K562 (cell line): ENCODE results near the gene CEP95. TPM values are rescaled to one million over a fixed set of nuclear protein-coding genes. Genes with fewer than 3 reads are reported as not detected.
A peak's percentile ranks its signal among the peaks of the same experiment; 100 is the strongest.

Experiments used
- ATF3 ChIP-seq, 2 experiments: fragments of 450-650 bp in 1 of 2; sonication (generic) in 1 of 2; formaldehyde crosslinking in 1 of 2; IDR thresholded peaks in 1 of 2; conservative IDR thresholded peaks in 1 of 2; 2 replicates each; pipeline versions ENCODE4 v1.6.1 to v1.8.1; 2016 to 2023; ENCODE audit warnings: mild to moderate bottlenecking in 2 of 2, moderate library complexity in 2 of 2, inconsistent platforms in 1 of 2, missing genetic modification reagents in 1 of 2
- COPS2 ChIP-seq: fragments of 450-650 bp; conservative IDR thresholded peaks from 2 replicates; pipeline ENCODE4 v1.6.1; 2016; ENCODE audit warnings: mild to moderate bottlenecking, moderate library complexity
- CSDE1 ChIP-seq, 2 experiments: fragments of 450-650 bp; IDR thresholded peaks; 2 replicates each; pipeline ENCODE4 v1.6.1; 2016; ENCODE audit warnings: mild to moderate bottlenecking in 1 of 2
- FOXJ2 ChIP-seq: fragments of 200-800 bp; sonication (Bioruptor generic); IDR thresholded peaks from 2 replicates; pipeline ENCODE4 v1.6.1; 2016; ENCODE audit warnings: missing genetic modification characterization, missing compliant biosample characterization
- FOXJ3 ChIP-seq: sonication (generic); formaldehyde crosslinking; IDR thresholded peaks from 2 replicates; pipeline ENCODE4 v1.4.0; 2020; ENCODE audit warnings: mild to moderate bottlenecking, missing genetic modification reagents
- FOXP1 ChIP-seq: sonication (generic); formaldehyde crosslinking; IDR thresholded peaks from 2 replicates; pipeline ENCODE4 v1.8.0; 2022; ENCODE audit warnings: mild to moderate bottlenecking, missing genetic modification reagents
- HDAC3 ChIP-seq: fragments of 450-650 bp; IDR thresholded peaks from 2 replicates; pipeline ENCODE4 v1.6.1; 2018; ENCODE audit warnings: borderline replicate concordance, mild to moderate bottlenecking, moderate library complexity; ENCODE audit not compliant: partially characterized antibody
- ILF3 ChIP-seq: fragments of 450-650 bp; IDR thresholded peaks from 2 replicates; pipeline ENCODE4 v1.6.1; 2018; ENCODE audit warnings: antibody characterized with exemption, mild to moderate bottlenecking, moderate library complexity, borderline replicate concordance
- LCOR ChIP-seq: sonication (generic); formaldehyde crosslinking; IDR thresholded peaks from 2 replicates; pipeline ENCODE4 v1.8.0; 2022; ENCODE audit warnings: mild to moderate bottlenecking, missing genetic modification reagents
- MECOM ChIP-seq: fragments of 250-450 bp; sonication (Bioruptor Pico); IDR thresholded peaks from 2 replicates; pipeline ENCODE4 v1.8.0; 2022; ENCODE audit warnings: inconsistent platforms
- NCOA2 ChIP-seq, 2 experiments: fragments of 450-650 bp; IDR thresholded peaks; 2 replicates each; pipeline ENCODE4 v1.6.1; 2018; ENCODE audit warnings: mild to moderate bottlenecking in 2 of 2, moderate library complexity in 1 of 2; ENCODE audit not compliant: partially characterized antibody in 2 of 2
- PCBP2 ChIP-seq: fragments of 200-400 bp; formaldehyde crosslinking; IDR thresholded peaks from 2 replicates; pipeline ENCODE4 v1.6.1; 2018; ENCODE audit warnings: low read length, low read depth, mild to moderate bottlenecking, moderate library complexity; ENCODE audit not compliant: poor library complexity, severe bottlenecking
- POLR2AphosphoS2 ChIP-seq: IDR thresholded peaks from 2 replicates; pipeline ENCODE4 v1.6.1; 2012; ENCODE audit warnings: low read length, improper control_type of control experiment
- POU5F1 ChIP-seq: fragments of 150-350 bp; IDR thresholded peaks from 2 replicates; pipeline ENCODE4 v1.6.1; 2014; ENCODE audit warnings: borderline replicate concordance, low read length, low read depth, mild to moderate bottlenecking; ENCODE audit not compliant: partially characterized antibody
- PPARD ChIP-seq: fragments of 250-450 bp; sonication (Bioruptor Pico); IDR thresholded peaks from 2 replicates; pipeline ENCODE4 v1.8.0; 2022; ENCODE audit warnings: inconsistent platforms, mild to moderate bottlenecking, moderate library complexity
- RBM14 ChIP-seq: fragments of 200-400 bp; formaldehyde crosslinking; IDR thresholded peaks from 2 replicates; pipeline ENCODE4 v1.6.1; 2018; ENCODE audit warnings: low read depth, mild to moderate bottlenecking, low read length, moderate library complexity, borderline replicate concordance; ENCODE audit not compliant: insufficient read depth
- SOX6 ChIP-seq: fragments of 450-650 bp; IDR thresholded peaks from 2 replicates; pipeline ENCODE4 v1.6.1; 2014; ENCODE audit warnings: mild to moderate bottlenecking
- STAG1 ChIP-seq: sonication (generic); formaldehyde crosslinking; IDR thresholded peaks from 2 replicates; pipeline ENCODE4 v1.5.0; 2020; ENCODE audit warnings: missing genetic modification reagents, borderline replicate concordance
- SUPT5H ChIP-seq: fragments of 450-650 bp; IDR thresholded peaks from 2 replicates; pipeline ENCODE4 v1.6.1; 2016
- TCF7L2 ChIP-seq: fragments of 150-350 bp; IDR thresholded peaks from 2 replicates; pipeline ENCODE4 v1.6.1; 2016; ENCODE audit warnings: low read depth, mild to moderate bottlenecking, low read length, moderate library complexity
- XRCC3 ChIP-seq: fragments of 450-650 bp; IDR thresholded peaks from 2 replicates; pipeline ENCODE4 v1.6.1; 2017; ENCODE audit warnings: mild to moderate bottlenecking, moderate library complexity
- ZBTB5 ChIP-seq: fragments of 450-650 bp; IDR thresholded peaks from 2 replicates; pipeline ENCODE4 v1.6.1; 2017; ENCODE audit warnings: antibody characterized with exemption
- ZNF121 ChIP-seq: sonication (generic); formaldehyde crosslinking; conservative IDR thresholded peaks from 2 replicates; pipeline ENCODE4 v1.8.0; 2022; ENCODE audit warnings: missing genetic modification reagents
- ZNF184 ChIP-seq: sonication (generic); formaldehyde crosslinking; IDR thresholded peaks from 2 replicates; pipeline ENCODE4 v1.5.0; 2020; ENCODE audit warnings: missing genetic modification reagents
- ZNF263 ChIP-seq: sonication (generic); formaldehyde crosslinking; IDR thresholded peaks from 2 replicates; pipeline ENCODE4 v1.8.0; 2022; ENCODE audit warnings: mild to moderate bottlenecking, missing genetic modification reagents, borderline replicate concordance
- ZNF511 ChIP-seq: sonication (generic); formaldehyde crosslinking; IDR thresholded peaks from 2 replicates; pipeline ENCODE4 v1.8.0; 2022; ENCODE audit warnings: mild to moderate bottlenecking, missing genetic modification reagents
- polyA plus RNA-seq, 8 experiments: library from polyadenylated mRNA; depleted of rRNA in 4 of 8; stranded (reverse) in 5 of 8; unstranded in 3 of 8; fragments of >200 nt; fragmentation: Nextera tagmentation in 2 of 8; fragmentation: Illumina TruSeq in 1 of 8; extraction: Ambion mirVana in 2 of 8; extraction: Trizol in 1 of 8; gene quantifications; 2 replicates each; pipeline versions ENCODE4 v1.2.1 to v1.2.3, GENCODE V29; 2011 to 2014; ENCODE audit warnings: inconsistent platforms in 1 of 8, missing spikeins in 1 of 8
- total RNA-seq, 7 experiments: library from RNA; depleted of rRNA in 6 of 7; stranded (reverse); fragments of >200 nt in 6 of 7; fragmentation: Illumina TruSeq in 2 of 7; extraction: Trizol in 2 of 7; gene quantifications; 2 replicates each; pipeline versions ENCODE4 v1.2.1 to v1.2.3, GENCODE V29; 2011 to 2021; ENCODE audit warnings: low replicate concordance in 1 of 7

The CEP95 gene
- total and polyA plus RNA-seq, 9 of the 15 experiments (the other 6 are each of a cell fraction or from before 2014, with no cell fraction given) = 26.7 to 80.7 (median 56.9) TPM

GRCh38 chr17:64505340-64506200, 1.2 kb upstream of the CEP95 start (continued):
- no peak for TF ChIP-seq ZNF184 (CRISPR knock-in tag)
- TF ChIP-seq COPS2 = no peak
- peak; percentile 70; the same call in 1 of the 2 replicates for TF ChIP-seq ZNF263 (CRISPR knock-in tag)
- no peak for TF ChIP-seq MECOM
- TF ChIP-seq SOX6 = no peak
- TF ChIP-seq RBM14 = peak; percentile 99; the same call in 1 of the 2 replicates
- peak; percentile 76; the same call in 1 of the 2 replicates for TF ChIP-seq LCOR (CRISPR knock-in tag)
- TF ChIP-seq FOXJ3 (CRISPR knock-in tag) = no peak
- TF ChIP-seq ATF3 (IDR thresholded peaks at IDR 0.05) = no peak
- TF ChIP-seq ATF3 (CRISPR knock-in tag; conservative IDR thresholded peaks at IDR 0.05) = no peak
- TF ChIP-seq HDAC3 = no peak
- TF ChIP-seq SUPT5H = peak; percentile 18
- TF ChIP-seq PPARD (CRISPR knock-in tag) = no peak
- no peak; the same call in 1 of the 2 replicates for TF ChIP-seq ZNF511 (CRISPR knock-in tag)
- peak; percentile 60 to 76; a peak in 3 of 4 replicates for TF ChIP-seq CSDE1 (IDR thresholded peaks at IDR 0.05)
- no peak for TF ChIP-seq POU5F1
- no peak for TF ChIP-seq POLR2AphosphoS2
- no peak for TF ChIP-seq PCBP2
- TF ChIP-seq FOXJ2 = no peak
- TF ChIP-seq NCOA2 (IDR thresholded peaks at IDR 0.05; ENCODE audit: partially characterized antibody in 2 of 2) = no peak
- no peak for TF ChIP-seq STAG1 (CRISPR knock-in tag)
- no peak for TF ChIP-seq XRCC3
- no peak for TF ChIP-seq TCF7L2
- TF ChIP-seq ILF3 = peak; percentile 82; the same call in 1 of the 2 replicates
- no peak for TF ChIP-seq FOXP1 (CRISPR knock-in tag)
- no peak for TF ChIP-seq ZNF121 (CRISPR knock-in tag)
- TF ChIP-seq ZBTB5 = no peak
